ENCODE data around the gene MACROD1.

The MACROD1 gene

DNA sequence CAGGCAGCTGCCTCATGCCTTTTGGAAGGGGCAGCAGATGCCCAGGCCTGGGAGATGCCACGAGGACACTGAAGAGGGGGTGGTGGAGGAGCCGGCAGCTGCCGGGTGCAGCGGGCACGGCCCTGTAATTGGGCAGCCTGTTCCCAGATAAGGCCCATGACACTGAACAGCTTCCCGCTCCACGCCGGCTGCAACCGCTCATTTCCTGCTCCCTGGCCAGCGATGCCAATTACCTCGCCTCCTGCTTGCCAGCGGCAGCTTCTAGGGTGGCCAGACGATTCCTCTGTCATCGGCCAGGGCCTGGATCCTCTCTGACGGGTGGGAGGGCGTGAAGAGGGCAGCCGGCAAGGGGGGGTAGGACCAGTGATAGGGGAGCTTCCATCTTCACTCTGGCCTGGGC, 107.4 kb downstream of the MACROD1 start:
- H3K27ac ChIP-seq: no peak overlapping the region
- TF ChIP-seq ZFX (IDR thresholded peaks at IDR 0.05; ENCODE audit: borderline replicate concordance): no peak
- TF ChIP-seq, protein P1, sequence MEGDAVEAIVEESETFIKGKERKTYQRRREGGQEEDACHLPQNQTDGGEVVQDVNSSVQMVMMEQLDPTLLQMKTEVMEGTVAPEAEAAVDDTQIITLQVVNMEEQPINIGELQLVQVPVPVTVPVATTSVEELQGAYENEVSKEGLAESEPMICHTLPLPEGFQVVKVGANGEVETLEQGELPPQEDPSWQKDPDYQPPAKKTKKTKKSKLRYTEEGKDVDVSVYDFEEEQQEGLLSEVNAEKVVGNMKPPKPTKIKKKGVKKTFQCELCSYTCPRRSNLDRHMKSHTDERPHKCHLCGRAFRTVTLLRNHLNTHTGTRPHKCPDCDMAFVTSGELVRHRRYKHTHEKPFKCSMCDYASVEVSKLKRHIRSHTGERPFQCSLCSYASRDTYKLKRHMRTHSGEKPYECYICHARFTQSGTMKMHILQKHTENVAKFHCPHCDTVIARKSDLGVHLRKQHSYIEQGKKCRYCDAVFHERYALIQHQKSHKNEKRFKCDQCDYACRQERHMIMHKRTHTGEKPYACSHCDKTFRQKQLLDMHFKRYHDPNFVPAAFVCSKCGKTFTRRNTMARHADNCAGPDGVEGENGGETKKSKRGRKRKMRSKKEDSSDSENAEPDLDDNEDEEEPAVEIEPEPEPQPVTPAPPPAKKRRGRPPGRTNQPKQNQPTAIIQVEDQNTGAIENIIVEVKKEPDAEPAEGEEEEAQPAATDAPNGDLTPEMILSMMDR (IDR thresholded peaks at IDR 0.05): no peak

DNA sequence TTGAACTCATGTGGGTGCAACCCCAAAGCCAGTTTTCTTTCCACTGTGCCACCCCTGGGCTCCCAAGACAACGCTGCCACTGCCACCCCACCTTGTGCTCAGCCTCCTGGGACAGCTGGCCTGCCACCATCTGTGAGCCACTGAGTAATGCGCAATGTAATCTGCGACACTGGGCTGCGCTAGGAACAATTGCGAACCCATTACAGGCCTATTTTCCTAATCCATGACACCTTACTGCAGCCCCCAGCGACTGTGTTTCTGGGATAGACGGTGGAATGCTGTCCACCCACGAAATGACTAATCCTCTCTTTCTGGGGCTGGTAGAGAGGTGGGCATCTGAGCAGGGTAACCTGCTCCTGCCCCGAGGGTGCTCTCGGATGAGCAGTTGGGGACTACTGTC, 108.0 kb downstream of the MACROD1 start:
- no peak overlapping the region for H3K27ac ChIP-seq
- TF ChIP-seq ZFX (IDR thresholded peaks at IDR 0.05; ENCODE audit: borderline replicate concordance): no peak
- TF ChIP-seq, protein P1 (IDR thresholded peaks at IDR 0.05): no peak

DNA sequence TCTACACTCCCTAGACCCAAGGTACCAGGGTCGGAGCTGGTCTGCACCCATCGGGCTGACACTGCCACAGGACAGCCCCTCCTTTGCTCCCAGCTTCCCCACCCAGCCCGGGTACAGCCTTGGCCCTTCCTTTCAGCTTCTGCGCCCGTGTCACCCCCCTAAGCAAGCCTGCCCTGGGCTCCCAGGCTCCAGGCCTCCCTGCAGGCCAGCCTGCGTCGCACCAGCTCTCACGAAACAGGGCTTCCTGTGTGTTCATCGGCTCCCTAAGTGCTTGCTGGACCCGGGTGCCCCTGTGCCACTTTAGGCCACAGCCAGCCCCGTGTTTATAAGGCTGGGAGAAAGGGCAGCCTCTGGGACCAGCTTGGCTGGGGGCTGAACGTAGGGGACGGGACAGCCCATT, 109.1 kb downstream of the MACROD1 start:
- no peak overlapping the region for H3K27ac ChIP-seq
- no peak for TF ChIP-seq ZFX (IDR thresholded peaks at IDR 0.05; ENCODE audit: borderline replicate concordance)
- TF ChIP-seq, protein P1 (IDR thresholded peaks at IDR 0.05): no peak

DNA sequence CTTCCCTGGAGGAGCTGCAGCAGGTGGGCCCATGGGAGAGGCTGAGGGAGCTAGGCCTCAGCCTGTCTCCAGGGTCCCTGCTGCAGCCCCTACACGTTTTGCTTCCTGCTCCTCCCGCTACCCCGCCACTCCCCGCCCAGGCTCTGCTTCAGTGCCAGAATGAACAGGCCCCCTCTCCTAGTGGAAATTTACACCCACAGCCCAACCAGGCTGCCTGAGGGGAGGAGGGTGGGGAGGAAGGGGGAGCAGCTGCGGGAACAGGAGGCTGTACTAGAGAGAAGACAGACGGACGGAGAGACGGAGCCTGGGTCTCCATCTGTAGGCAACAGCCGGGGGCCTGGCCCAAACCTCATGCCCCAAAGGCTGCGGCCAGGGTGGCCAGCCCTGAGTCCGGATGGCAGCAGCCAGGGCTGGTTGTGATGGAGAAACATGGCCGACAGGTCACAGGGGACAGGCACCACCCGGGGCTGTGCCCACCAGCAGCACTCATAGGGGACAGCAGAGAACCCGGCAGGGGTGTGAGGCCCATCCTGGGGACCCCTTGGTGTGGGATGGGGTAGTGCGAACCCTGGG, 109.6 kb downstream of the MACROD1 start:
- H3K27ac ChIP-seq: no peak overlapping the region
- TF ChIP-seq, protein P1 (IDR thresholded peaks at IDR 0.05): no peak
- TF ChIP-seq ZFX (IDR thresholded peaks at IDR 0.05; ENCODE audit: borderline replicate concordance): no peak

DNA sequence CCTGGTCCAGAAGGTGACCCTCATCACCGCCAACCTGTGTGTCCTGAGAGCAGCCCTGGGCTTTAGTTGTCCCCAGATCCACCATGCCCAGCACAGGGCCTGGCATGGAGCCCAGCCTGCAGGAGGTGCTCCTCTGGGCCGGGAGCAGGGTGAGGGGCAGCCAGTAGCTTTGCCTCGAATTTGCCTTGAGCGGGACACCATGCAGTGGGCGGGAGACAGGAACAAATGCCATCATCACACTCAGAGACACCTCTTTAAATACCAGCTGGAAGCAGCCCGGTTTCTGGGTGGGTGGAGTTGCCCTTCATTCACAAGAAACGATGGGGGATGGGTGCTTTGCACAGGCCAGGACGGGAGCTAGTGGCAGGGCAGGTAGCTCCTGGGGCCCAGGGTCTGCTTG, 110.8 kb downstream of the MACROD1 start:
- TF ChIP-seq, protein P1 (IDR thresholded peaks at IDR 0.05): no peak
- TF ChIP-seq ZFX (IDR thresholded peaks at IDR 0.05; ENCODE audit: borderline replicate concordance): no peak

DNA sequence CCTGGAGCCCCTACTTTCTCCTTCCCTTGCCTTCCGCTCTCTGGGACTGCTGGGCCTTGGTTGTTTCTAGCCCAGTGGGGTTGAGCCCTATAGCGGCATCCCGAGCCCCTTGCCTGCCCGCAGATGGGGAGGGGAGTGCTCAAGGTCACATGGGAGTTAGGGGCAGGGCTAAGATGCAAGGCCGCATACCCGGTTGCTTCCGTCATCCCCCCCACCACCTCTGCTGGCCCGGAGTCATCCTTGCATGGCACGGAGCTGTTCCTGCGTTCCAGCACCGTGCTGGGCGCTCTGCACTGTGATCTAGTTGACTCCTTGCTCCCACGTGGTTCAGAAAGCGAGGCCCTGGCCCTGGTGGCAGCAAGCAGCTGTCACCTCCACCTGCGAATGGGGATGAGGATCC, 112.2 kb downstream of the MACROD1 start:
- TF ChIP-seq, protein P1 (IDR thresholded peaks at IDR 0.05): no peak
- TF ChIP-seq ZFX (IDR thresholded peaks at IDR 0.05; ENCODE audit: borderline replicate concordance): no peak
- H3K27ac ChIP-seq: no peak overlapping the region

More for the DNA sequence above, 110.8 kb downstream of the MACROD1 start:
- H3K27ac ChIP-seq: no peak overlapping the region

DNA sequence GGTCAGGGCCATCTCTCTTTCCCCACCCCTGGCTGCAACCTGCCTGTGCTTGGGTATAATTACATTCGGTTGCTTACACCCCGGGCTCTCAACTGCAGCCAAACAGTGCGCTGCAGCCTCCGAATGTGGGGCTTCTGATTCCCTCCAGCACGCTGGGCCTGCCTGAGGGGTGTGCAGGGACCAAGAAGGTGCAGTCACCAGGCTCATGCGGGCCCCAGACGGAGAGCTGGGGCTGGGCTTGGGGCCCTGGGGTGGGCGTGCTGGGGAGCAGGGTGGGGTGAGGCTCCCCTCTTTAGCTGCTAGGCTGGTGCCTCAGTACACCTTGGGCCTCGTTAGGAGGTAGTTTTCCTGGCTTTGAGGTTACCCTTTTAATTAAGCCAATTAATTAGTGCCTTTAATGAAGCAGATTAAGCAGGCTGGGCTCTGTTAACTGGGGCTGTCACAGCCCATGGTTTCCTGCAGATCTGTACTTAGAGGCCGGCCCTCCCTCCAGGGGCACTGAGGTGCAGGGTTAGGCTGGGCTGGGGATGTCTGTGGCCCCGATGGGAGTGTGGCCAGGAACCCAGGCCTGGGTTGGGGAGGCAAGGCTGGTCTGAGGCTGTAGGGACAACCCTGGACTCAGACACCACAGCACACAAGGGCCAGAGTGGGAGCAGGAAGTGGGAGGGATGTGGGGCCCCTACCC, 112.8 kb downstream of the MACROD1 start:
- TF ChIP-seq, protein P1 (IDR thresholded peaks at IDR 0.05): no peak
- TF ChIP-seq ZFX (IDR thresholded peaks at IDR 0.05; ENCODE audit: borderline replicate concordance): no peak
- H3K27ac ChIP-seq: no peak overlapping the region
